SK-N-SH (cell line): ENCODE measurements around the gene PTPN2. TPM values are rescaled to one million over a fixed set of nuclear protein-coding genes. Genes with fewer than 3 reads are reported as not detected.
"Not testable (repeated sequence)": the region's sequence is repeated elsewhere in the genome, so short reads cannot be mapped to it uniquely, and the experiment has no call there.

Experiments
- CTCF ChIA-PET: fragments of 300-600, 350-600 bp; formaldehyde crosslinking; extraction: SDS; loops from one replicate; lab custom pipeline; 2021; lab: Yijun Ruan, JAX
- POLR2A ChIA-PET: fragments of 350-600 bp; sonication (Branson Sonifier 250); formaldehyde crosslinking; extraction: SDS; loops from one replicate; lab custom pipeline; 2020; ENCODE audit warnings: antibody characterized with exemption, inconsistent platforms; lab: Yijun Ruan, JAX
- DNase-seq: peaks from one replicate; pipeline ENCODE4 v3.0.0; 2012
- H2AFZ ChIP-seq: fragments of 200-600 bp; sonication (generic); 2 replicates; pipeline ENCODE4 v1.8.1; 2016; ENCODE audit warnings: antibody characterized with exemption, mild to moderate bottlenecking, low read depth
- H3F3A ChIP-seq: fragments of 200-600 bp; sonication (generic); replicated peaks from 2 replicates; pipeline ENCODE3; 2016; ENCODE audit warnings: antibody characterized with exemption, mild to moderate bottlenecking; ENCODE audit not compliant: insufficient read depth
- H3K27ac ChIP-seq, 2 experiments: fragments of 200-500 bp in 1 of 2; fragments of 200-600 bp in 1 of 2; sonication (Bioruptor generic) in 1 of 2; sonication (generic), shearing (Covaris generic) in 1 of 2; 2 replicates each; pipeline versions ENCODE4 v1.5.1 to v1.6.1; 2014 to 2016; ENCODE audit warnings: low read depth in 2 of 2, inconsistent platforms in 1 of 2, low read length in 1 of 2, mild to moderate bottlenecking in 1 of 2, mixed read lengths in 1 of 2
- H3K27me3 ChIP-seq: fragments of 200-600 bp; sonication (generic), shearing (Covaris generic); 2 replicates; pipeline ENCODE4 v1.6.1; 2016; ENCODE audit warnings: mixed run types; ENCODE audit not compliant: insufficient read depth
- H3K36me3 ChIP-seq, 2 experiments: fragments of 200-500 bp in 1 of 2; fragments of 200-600 bp in 1 of 2; sonication (Bioruptor generic) in 1 of 2; sonication (generic) in 1 of 2; replicated peaks in 1 of 2; 2 replicates each; pipeline versions ENCODE3 to v1.5.1; 2014 to 2016; ENCODE audit warnings: low read length in 1 of 2, mild to moderate bottlenecking in 1 of 2; ENCODE audit not compliant: insufficient read depth in 2 of 2, control insufficient read depth in 1 of 2
- H3K4me1 ChIP-seq, 2 experiments: fragments of 200-500 bp in 1 of 2; fragments of 200-600 bp in 1 of 2; sonication (Bioruptor generic) in 1 of 2; sonication (generic), shearing (Covaris generic) in 1 of 2; 2 replicates each; pipeline versions ENCODE4 v1.5.1 to v1.6.1; 2014 to 2016; ENCODE audit warnings: low read depth in 1 of 2, low read length in 1 of 2, mixed run types in 1 of 2; ENCODE audit not compliant: insufficient read depth in 2 of 2, control insufficient read depth in 1 of 2
- H3K4me2 ChIP-seq: fragments of 200-600 bp; sonication (generic), shearing (Covaris generic); 2 replicates; pipeline ENCODE4 v1.6.1; 2017; ENCODE audit warnings: mixed run types
- H3K4me3 ChIP-seq, 2 experiments: fragments of 200-500 bp in 1 of 2; fragments of 200-600 bp in 1 of 2; sonication (Bioruptor generic) in 1 of 2; sonication (generic), shearing (Covaris generic) in 1 of 2; 2 replicates each; pipeline versions ENCODE4 v1.5.1 to v1.8.1; 2014 to 2016; ENCODE audit warnings: low read depth in 2 of 2, inconsistent platforms in 1 of 2, low read length in 1 of 2, mild to moderate bottlenecking in 1 of 2, mixed read lengths in 1 of 2, moderate library complexity in 1 of 2
- H3K79me2 ChIP-seq: fragments of 200-600 bp; sonication (generic); 2 replicates; pipeline ENCODE4 v1.8.1; 2017; ENCODE audit warnings: mild to moderate bottlenecking; ENCODE audit not compliant: insufficient read depth
- H3K9ac ChIP-seq: fragments of 200-600 bp; sonication (generic); 2 replicates; pipeline ENCODE4 v1.6.1; 2017; ENCODE audit warnings: mixed run types
- H3K9me2 ChIP-seq: fragments of 200-600 bp; sonication (generic); 2 replicates; pipeline ENCODE4 v1.6.1; 2017; ENCODE audit warnings: mixed run types
- H3K9me3 ChIP-seq: fragments of 200-600 bp; sonication (generic); 2 replicates; pipeline ENCODE4 v1.6.1; 2017; ENCODE audit warnings: mixed run types, mild to moderate bottlenecking, moderate library complexity
- H4K20me1 ChIP-seq: fragments of 200-600 bp; sonication (generic); 2 replicates; pipeline ENCODE4 v1.6.1; 2017; ENCODE audit warnings: mild to moderate bottlenecking, mixed run types; ENCODE audit not compliant: insufficient read depth
- ELF1 ChIP-seq: IDR thresholded peaks from 2 replicates; pipeline ENCODE4 v1.4.0; 2012
- FOSL2 ChIP-seq: IDR thresholded peaks from 2 replicates; pipeline ENCODE4 v1.4.0; 2012; ENCODE audit warnings: low read depth, mild to moderate bottlenecking, moderate library complexity, borderline replicate concordance
- FOXM1 ChIP-seq: IDR thresholded peaks from 2 replicates; pipeline ENCODE4 v1.4.0; 2012; ENCODE audit warnings: low read depth, mild to moderate bottlenecking
- JUND ChIP-seq: IDR thresholded peaks from 2 replicates; pipeline ENCODE4 v1.4.0; 2012
- MXI1 ChIP-seq: IDR thresholded peaks from 2 replicates; pipeline ENCODE4 v1.6.1; 2012; ENCODE audit warnings: mild to moderate bottlenecking, low read depth, low read length, improper control_type of control experiment
- NFIC ChIP-seq: IDR thresholded peaks from 2 replicates; pipeline ENCODE4 v1.4.0; 2012; ENCODE audit warnings: borderline replicate concordance
- PBX3 ChIP-seq: IDR thresholded peaks from 2 replicates; pipeline ENCODE4; 2012
- RXRA ChIP-seq: IDR thresholded peaks from 2 replicates; pipeline ENCODE4 v1.4.0; 2012; ENCODE audit warnings: low read depth, mild to moderate bottlenecking, borderline replicate concordance
- TCF12 ChIP-seq: IDR thresholded peaks from 2 replicates; pipeline ENCODE4 v1.4.0; 2012
- TEAD4 ChIP-seq: IDR thresholded peaks from 2 replicates; pipeline ENCODE4 v1.4.0; 2012; ENCODE audit warnings: mild to moderate bottlenecking, borderline replicate concordance; ENCODE audit not compliant: insufficient read depth
- USF1 ChIP-seq: IDR thresholded peaks from 2 replicates; pipeline ENCODE4 v1.4.0; 2012; ENCODE audit warnings: low read depth, borderline replicate concordance
- WGBS: methylation state at CpG from one replicate; pipeline ENCODE4 v1.1.6; 2017; ENCODE audit warnings: low lambda C conversion rate; 5-methylcytosine and 5-hydroxymethylcytosine counted together
- polyA plus RNA-seq, 3 experiments: library from polyadenylated mRNA; depleted of rRNA; stranded (reverse); fragments of >200 nt; gene quantifications; 2 replicates each; pipeline ENCODE4 v1.2.3, GENCODE V29; 2012
- TF ChIP-seq, protein P1 (sequence below): IDR thresholded peaks from 2 replicates; pipeline ENCODE4 v1.4.0; 2012; ENCODE audit warnings: low read depth
- TF ChIP-seq, protein P2 (sequence below): fragments of 150-350 bp; IDR thresholded peaks from 2 replicates; pipeline ENCODE4 v1.6.1; 2017; ENCODE audit warnings: antibody characterized with exemption, low read length, low read depth, borderline replicate concordance
- TF ChIP-seq, protein P3 (sequence below): IDR thresholded peaks from 2 replicates; pipeline ENCODE4 v1.4.0; 2012; ENCODE audit warnings: low read depth, borderline replicate concordance
- TF ChIP-seq, protein P4 (sequence below): IDR thresholded peaks from 2 replicates; pipeline ENCODE4 v1.6.1; 2012; ENCODE audit warnings: mild to moderate bottlenecking, low read depth, low read length, moderate library complexity

The PTPN2 gene
- polyA plus RNA-seq, 1 of the 3 experiments (the other 2 are of a cell fraction): 11.2 TPM

DNA sequence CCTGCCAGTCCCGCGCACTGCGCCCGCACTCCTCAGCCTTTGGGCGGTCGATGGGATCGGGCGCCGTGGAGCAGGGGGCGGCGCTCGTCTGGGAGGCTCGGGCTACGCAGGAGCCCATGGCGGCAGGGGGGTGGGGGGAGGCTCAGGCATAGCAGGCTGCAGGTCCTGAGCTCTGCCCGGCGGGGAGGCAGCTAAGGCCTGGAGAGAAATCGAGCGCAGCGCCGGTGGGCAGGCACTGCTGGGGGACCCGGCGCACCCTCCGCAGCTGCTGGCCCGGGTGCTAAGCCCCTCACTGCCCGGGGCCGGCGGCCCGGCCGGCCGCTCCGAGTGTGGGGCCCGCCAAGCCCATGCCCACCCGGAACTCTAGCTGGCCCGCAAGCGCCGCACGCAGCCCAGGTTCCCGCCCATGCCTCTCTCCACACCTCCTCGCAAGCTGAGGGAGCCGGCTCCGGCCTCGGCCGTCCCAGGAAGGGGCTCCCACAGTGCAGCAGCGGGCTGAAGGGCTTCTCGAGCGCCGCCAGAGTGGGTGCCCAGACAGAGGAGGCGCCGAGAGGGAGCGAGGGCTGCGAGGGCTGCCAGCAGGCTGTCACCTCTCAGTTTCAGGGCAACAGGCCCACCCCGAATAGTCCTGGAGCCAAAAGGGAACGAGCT lies 107.1 kb downstream of the PTPN2 start (continued):
- TF ChIP-seq TEAD4: no peak

DNA sequence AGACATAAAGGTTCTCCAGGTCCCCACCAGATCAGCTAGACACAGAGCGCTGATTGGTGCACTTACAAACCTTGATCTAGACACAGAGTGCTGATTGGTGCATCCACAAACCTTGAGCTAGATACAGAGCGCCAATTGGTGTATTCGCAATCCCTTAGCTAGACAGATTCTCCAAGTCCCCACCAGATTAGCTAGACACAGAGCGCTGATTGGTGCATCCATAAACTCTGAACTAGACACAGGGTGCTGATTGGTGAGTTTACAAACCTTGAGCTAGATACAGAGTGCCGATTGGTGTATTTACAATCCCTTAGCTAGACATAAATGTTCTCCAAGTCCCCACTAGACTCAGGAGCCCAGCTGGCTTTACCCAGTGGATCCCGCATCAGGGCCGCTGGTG lies 107.6 kb downstream of the PTPN2 start:
- H3K36me3 ChIP-seq, H3K27ac ChIP-seq, H3K9me2 ChIP-seq, H3K9me3 ChIP-seq, H3K4me1 ChIP-seq, H3K4me2 ChIP-seq, H3K79me2 ChIP-seq, H4K20me1 ChIP-seq, H3K4me3 ChIP-seq, H3K9ac ChIP-seq, H3K27me3 ChIP-seq, H3F3A ChIP-seq, H2AFZ ChIP-seq, DNase-seq: not testable (repeated sequence)
- CTCF ChIA-PET: interaction anchor here (1.0 to 3.4 kb wide), 2 partner anchors 9 to 158 kb away, joined by 3 to 10 read pairs; no protein-coding TSS in a partner anchor
- POLR2A ChIA-PET: interaction anchor here (0.6 kb wide), 1 partner anchor 855 kb away, joined by 8 read pairs; no protein-coding TSS in a partner anchor
- WGBS: 98% methylated on average over 7 of the region's 7 CpGs

DNA sequence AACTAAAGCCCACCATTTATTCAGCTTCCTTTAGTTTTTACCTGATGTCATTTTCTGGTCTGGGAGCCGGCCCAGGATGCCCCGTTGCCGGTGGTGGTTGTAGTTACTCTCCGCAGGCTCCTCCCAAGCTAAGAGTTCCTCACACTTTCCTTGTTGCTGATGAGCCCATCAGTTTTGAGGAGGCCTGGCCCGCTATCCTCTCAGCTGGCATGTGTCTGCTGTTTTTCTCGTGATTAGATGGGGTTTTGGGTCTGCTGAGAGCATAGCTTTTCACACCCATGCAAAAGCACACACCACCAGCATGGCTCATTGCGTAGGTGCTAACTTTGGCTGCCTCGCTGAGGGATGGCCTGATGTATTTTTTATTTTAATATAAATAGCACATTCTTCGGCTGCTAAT lies 109.1 kb downstream of the PTPN2 start:
- H3K4me3 ChIP-seq: no peak overlapping the region
- no peaks in the 10 kb centered on the region for H3K9me3 ChIP-seq
- no peaks in the 10 kb centered on the region for H3K9me2 ChIP-seq
- H3K4me2 ChIP-seq: no peak overlapping the region
- no peaks in the 10 kb centered on the region for H3K27me3 ChIP-seq
- CTCF ChIA-PET: interaction anchor here (0.6 to 3.4 kb wide), 3 partner anchors 48 to 159 kb away, joined by 3 to 10 read pairs (median 3); no protein-coding TSS in a partner anchor
- H3F3A ChIP-seq: no peaks in the 10 kb centered on the region
- H4K20me1 ChIP-seq: no peaks in the 10 kb centered on the region
- no peak for DNase-seq
- H3K79me2 ChIP-seq: no peaks in the 10 kb centered on the region
- no peak overlapping the region for H2AFZ ChIP-seq
- H3K27ac ChIP-seq: no peak overlapping the region
- H3K4me1 ChIP-seq: no peaks in the 10 kb centered on the region
- TF ChIP-seq, protein P1, sequence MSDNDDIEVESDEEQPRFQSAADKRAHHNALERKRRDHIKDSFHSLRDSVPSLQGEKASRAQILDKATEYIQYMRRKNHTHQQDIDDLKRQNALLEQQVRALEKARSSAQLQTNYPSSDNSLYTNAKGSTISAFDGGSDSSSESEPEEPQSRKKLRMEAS: no peak
- TF ChIP-seq FOXM1 (no peak), ELF1 (no peak), FOSL2 (no peak), JUND (no peak), TCF12 (no peak), RXRA (no peak), MXI1 (no peak), USF1 (no peak), NFIC (no peak), PBX3 (no peak)
- TF ChIP-seq, protein P2, sequence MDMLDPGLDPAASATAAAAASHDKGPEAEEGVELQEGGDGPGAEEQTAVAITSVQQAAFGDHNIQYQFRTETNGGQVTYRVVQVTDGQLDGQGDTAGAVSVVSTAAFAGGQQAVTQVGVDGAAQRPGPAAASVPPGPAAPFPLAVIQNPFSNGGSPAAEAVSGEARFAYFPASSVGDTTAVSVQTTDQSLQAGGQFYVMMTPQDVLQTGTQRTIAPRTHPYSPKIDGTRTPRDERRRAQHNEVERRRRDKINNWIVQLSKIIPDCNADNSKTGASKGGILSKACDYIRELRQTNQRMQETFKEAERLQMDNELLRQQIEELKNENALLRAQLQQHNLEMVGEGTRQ: no peak
- TF ChIP-seq, protein P3, sequence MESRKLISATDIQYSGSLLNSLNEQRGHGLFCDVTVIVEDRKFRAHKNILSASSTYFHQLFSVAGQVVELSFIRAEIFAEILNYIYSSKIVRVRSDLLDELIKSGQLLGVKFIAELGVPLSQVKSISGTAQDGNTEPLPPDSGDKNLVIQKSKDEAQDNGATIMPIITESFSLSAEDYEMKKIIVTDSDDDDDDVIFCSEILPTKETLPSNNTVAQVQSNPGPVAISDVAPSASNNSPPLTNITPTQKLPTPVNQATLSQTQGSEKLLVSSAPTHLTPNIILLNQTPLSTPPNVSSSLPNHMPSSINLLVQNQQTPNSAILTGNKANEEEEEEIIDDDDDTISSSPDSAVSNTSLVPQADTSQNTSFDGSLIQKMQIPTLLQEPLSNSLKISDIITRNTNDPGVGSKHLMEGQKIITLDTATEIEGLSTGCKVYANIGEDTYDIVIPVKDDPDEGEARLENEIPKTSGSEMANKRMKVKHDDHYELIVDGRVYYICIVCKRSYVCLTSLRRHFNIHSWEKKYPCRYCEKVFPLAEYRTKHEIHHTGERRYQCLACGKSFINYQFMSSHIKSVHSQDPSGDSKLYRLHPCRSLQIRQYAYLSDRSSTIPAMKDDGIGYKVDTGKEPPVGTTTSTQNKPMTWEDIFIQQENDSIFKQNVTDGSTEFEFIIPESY: no peak
- TF ChIP-seq, protein P4, sequence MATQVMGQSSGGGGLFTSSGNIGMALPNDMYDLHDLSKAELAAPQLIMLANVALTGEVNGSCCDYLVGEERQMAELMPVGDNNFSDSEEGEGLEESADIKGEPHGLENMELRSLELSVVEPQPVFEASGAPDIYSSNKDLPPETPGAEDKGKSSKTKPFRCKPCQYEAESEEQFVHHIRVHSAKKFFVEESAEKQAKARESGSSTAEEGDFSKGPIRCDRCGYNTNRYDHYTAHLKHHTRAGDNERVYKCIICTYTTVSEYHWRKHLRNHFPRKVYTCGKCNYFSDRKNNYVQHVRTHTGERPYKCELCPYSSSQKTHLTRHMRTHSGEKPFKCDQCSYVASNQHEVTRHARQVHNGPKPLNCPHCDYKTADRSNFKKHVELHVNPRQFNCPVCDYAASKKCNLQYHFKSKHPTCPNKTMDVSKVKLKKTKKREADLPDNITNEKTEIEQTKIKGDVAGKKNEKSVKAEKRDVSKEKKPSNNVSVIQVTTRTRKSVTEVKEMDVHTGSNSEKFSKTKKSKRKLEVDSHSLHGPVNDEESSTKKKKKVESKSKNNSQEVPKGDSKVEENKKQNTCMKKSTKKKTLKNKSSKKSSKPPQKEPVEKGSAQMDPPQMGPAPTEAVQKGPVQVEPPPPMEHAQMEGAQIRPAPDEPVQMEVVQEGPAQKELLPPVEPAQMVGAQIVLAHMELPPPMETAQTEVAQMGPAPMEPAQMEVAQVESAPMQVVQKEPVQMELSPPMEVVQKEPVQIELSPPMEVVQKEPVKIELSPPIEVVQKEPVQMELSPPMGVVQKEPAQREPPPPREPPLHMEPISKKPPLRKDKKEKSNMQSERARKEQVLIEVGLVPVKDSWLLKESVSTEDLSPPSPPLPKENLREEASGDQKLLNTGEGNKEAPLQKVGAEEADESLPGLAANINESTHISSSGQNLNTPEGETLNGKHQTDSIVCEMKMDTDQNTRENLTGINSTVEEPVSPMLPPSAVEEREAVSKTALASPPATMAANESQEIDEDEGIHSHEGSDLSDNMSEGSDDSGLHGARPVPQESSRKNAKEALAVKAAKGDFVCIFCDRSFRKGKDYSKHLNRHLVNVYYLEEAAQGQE: no peak
- POLR2A ChIA-PET: no interaction called here
- no peak overlapping the region for H3K9ac ChIP-seq
- no peaks in the 10 kb centered on the region for H3K36me3 ChIP-seq
- 87% methylated on average over 9 of the region's 9 CpGs for WGBS
